ENCODE data around the gene HDDC3.

HDDC3 gene, protein sequence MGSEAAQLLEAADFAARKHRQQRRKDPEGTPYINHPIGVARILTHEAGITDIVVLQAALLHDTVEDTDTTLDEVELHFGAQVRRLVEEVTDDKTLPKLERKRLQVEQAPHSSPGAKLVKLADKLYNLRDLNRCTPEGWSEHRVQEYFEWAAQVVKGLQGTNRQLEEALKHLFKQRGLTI

DNA sequence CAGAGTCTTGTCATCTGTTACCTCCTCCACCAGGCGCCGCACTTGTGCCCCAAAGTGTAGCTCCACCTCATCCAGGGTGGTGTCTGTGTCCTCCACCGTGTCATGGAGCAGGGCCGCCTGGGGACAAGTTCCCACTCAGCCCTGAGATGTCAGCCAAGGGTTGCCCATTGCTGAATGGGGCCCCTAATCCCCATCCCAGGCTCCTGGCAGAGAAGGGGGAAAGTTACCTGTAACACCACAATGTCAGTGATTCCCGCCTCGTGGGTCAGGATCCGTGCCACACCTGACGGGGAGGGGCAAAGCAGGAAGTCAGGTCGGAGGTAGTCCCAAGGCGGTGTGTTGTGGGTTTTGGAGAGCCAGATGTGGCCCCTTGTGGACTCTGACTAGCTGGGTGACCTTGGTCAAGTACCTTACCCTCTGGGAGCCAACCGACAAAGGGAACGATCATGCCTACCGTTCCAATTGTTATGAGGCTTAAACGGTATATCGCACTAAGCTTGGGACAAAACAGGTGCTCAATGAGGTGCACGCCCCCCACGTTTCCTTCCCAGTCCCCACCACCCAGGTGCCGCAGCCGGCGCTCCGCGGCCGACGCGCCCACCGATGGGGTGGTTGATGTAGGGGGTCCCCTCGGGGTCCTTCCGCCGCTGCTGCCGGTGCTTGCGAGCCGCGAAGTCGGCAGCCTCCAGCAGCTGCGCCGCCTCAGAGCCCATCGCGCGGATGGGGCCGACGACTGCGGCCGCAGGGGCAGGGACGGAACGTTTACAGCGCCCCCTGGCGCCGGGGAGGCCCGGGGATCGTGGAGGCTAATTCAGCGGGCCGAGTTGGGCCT is at the start of gene HDDC3:
HDDC3 (minus strand) TSS at position 722 of the 832 bp plus-strand sequence; CDS start at position 713, 9 bp downstream.
- Histone ChIP-seq H3K4me1 (ENCODE audit: control insufficient read depth in 5 of 5, insufficient read depth in 5 of 5, low read length in 5 of 5) (peaks cover 11 to 75% (median 62%) of the 10 kb centered on the region in 5 donors), H3K9ac (ENCODE audit: low read length in 5 of 5) (peak within 1 kb of the TSS; percentile 21 to 97 (median 89)), H3K9me3 (ENCODE audit: control insufficient read depth in 5 of 5, low read length in 5 of 5) (no peaks in the 10 kb centered on the region), H3K4me3 (ENCODE audit: low read depth in 1 of 5, low read length in 5 of 5) (peak within 1 kb of the TSS; percentile 71 to 95 (median 84)), H3K36me3 (ENCODE audit: control insufficient read depth in 5 of 5, insufficient read depth in 5 of 5, low read length in 5 of 5) (peaks cover 0 to 2% (median 0%) of the 10 kb centered on the region in 5 donors), H3K27ac (ENCODE audit: low read depth, low read length) (peak within 1 kb of the TSS; percentile 99), H3K27me3 (ENCODE audit: control insufficient read depth in 5 of 5, insufficient read depth in 4 of 5, low read length in 5 of 5) (no peaks in the 10 kb centered on the region)

DNA sequence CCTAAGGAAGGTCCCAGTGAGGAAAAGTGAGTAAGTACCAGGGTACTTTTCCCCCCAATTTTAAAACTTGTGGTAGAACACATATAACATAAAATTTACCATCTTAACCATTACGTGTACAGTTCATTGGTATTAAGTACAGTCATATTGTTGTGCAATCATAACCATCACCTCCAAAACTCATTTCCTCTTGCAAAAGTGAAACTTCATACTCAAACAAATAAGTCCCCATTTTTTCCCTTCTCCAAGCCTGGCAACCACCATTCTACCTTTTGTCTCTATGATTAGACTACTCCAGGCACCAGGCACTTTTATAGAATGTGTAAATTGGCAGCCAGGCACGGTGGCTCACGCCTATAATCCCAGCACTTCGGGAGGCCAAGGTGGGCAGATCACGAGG is 49.8 kb upstream of the HDDC3 start:
- H3K27me3 ChIP-seq (ENCODE audit: control insufficient read depth in 5 of 5, insufficient read depth in 4 of 5, low read length in 5 of 5) = no peaks in the 10 kb centered on the region
- no peak overlapping the region for H3K27ac ChIP-seq (ENCODE audit: low read depth, low read length)
- no peaks in the 10 kb centered on the region for H3K4me1 ChIP-seq (ENCODE audit: control insufficient read depth in 5 of 5, insufficient read depth in 5 of 5, low read length in 5 of 5)
- H3K4me3 ChIP-seq (ENCODE audit: low read depth in 1 of 5, low read length in 5 of 5) = no peak overlapping the region
- no peak overlapping the region for H3K9ac ChIP-seq (ENCODE audit: low read length in 5 of 5)
- H3K9me3 ChIP-seq (ENCODE audit: control insufficient read depth in 5 of 5, low read length in 5 of 5) = no peaks in the 10 kb centered on the region
- peaks cover 0 to 13% (median 0%) of the 10 kb centered on the region in 5 donors for H3K36me3 ChIP-seq (ENCODE audit: control insufficient read depth in 5 of 5, insufficient read depth in 5 of 5, low read length in 5 of 5)

DNA sequence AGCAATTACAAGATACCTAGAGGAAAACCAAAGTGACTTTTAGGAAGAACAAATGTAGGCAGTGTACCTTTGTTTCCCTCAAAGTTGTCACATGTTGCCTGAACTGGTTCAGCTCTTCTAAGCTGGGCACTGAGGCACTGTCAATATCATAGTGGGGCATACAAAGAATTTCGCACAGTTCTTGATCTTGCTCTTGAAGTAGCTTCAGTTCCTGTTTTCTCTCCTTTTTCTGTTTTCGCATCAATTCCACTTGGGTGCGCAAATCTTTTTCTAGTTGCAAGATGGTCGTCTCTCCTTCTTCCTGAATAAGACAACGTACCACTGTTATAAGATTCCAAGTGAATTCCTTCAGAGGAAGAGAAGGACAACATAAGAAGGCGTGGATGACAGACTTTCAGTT is 49.3 kb upstream of the HDDC3 start:
- no peak overlapping the region for H3K9ac ChIP-seq (ENCODE audit: low read length in 5 of 5)
- no peaks in the 10 kb centered on the region for H3K27me3 ChIP-seq (ENCODE audit: control insufficient read depth in 5 of 5, insufficient read depth in 4 of 5, low read length in 5 of 5)
- no peak overlapping the region for H3K27ac ChIP-seq (ENCODE audit: low read depth, low read length)
- H3K36me3 ChIP-seq (ENCODE audit: control insufficient read depth in 5 of 5, insufficient read depth in 5 of 5, low read length in 5 of 5) = peaks cover 0 to 13% (median 0%) of the 10 kb centered on the region in 5 donors
- H3K4me3 ChIP-seq (ENCODE audit: low read depth in 1 of 5, low read length in 5 of 5) = no peak overlapping the region
- H3K9me3 ChIP-seq (ENCODE audit: control insufficient read depth in 5 of 5, low read length in 5 of 5) = no peaks in the 10 kb centered on the region
- H3K4me1 ChIP-seq (ENCODE audit: control insufficient read depth in 5 of 5, insufficient read depth in 5 of 5, low read length in 5 of 5) = no peaks in the 10 kb centered on the region

DNA sequence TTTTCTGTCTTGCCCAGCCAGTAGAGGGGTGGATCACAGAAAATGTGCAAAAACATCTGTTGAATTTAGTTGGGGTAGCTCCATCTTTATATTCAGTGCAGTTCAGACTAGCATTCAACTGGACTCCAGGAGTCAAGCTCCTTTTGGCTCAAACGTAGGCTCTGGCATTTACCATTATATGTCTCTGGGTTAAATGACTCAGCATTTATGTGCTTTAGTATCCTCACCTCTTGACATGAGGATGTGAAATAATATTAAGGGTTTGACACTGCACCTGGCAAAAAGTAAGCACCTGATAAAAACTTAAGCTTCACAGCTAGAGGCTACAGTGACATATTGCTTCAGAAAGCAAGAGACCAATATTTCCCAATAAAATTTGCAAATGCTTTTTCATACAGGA is 47.2 kb upstream of the HDDC3 start:
- Histone ChIP-seq H3K27me3 (ENCODE audit: control insufficient read depth in 5 of 5, insufficient read depth in 4 of 5, low read length in 5 of 5) (no peaks in the 10 kb centered on the region), H3K9me3 (ENCODE audit: control insufficient read depth in 5 of 5, low read length in 5 of 5) (no peaks in the 10 kb centered on the region), H3K4me3 (ENCODE audit: low read depth in 1 of 5, low read length in 5 of 5) (no peak overlapping the region), H3K27ac (ENCODE audit: low read depth, low read length) (no peak overlapping the region), H3K9ac (ENCODE audit: low read length in 5 of 5) (no peak overlapping the region), H3K4me1 (ENCODE audit: control insufficient read depth in 5 of 5, insufficient read depth in 5 of 5, low read length in 5 of 5) (no peaks in the 10 kb centered on the region), H3K36me3 (ENCODE audit: control insufficient read depth in 5 of 5, insufficient read depth in 5 of 5, low read length in 5 of 5) (peaks cover 0 to 16% (median 0%) of the 10 kb centered on the region in 5 donors)

DNA sequence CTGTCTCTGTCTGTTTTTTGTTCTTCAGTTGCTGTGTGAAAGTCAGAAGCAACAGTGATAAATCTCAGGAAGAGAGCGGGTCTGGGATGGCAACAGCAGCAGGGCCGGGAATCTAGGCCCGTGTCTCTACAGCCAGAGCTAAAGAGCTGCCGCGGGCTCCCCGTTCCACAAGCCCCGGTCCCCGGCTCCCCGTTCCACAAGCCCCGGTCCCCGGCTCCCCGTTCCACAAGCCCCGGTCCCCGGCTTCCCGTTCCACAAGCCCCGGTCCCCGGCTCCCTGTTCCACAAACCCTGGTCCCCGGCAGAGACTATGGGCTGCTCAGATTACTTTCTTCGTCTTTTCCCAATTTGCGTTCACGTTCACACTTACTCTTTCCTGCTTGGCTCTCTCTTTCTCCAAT is 41.9 kb upstream of the HDDC3 start:
- H3K4me3 ChIP-seq (ENCODE audit: low read depth in 1 of 5, low read length in 5 of 5) = no peak overlapping the region
- H3K27me3 ChIP-seq (ENCODE audit: control insufficient read depth in 5 of 5, insufficient read depth in 4 of 5, low read length in 5 of 5) = no peaks in the 10 kb centered on the region
- H3K27ac ChIP-seq (ENCODE audit: low read depth, low read length) = no peak overlapping the region
- no peak overlapping the region for H3K9ac ChIP-seq (ENCODE audit: low read length in 5 of 5)
- peaks cover 0 to 3% (median 0%) of the 10 kb centered on the region in 5 donors for H3K4me1 ChIP-seq (ENCODE audit: control insufficient read depth in 5 of 5, insufficient read depth in 5 of 5, low read length in 5 of 5)
- no peaks in the 10 kb centered on the region for H3K9me3 ChIP-seq (ENCODE audit: control insufficient read depth in 5 of 5, low read length in 5 of 5)
- peaks cover 0 to 16% (median 2%) of the 10 kb centered on the region in 5 donors for H3K36me3 ChIP-seq (ENCODE audit: control insufficient read depth in 5 of 5, insufficient read depth in 5 of 5, low read length in 5 of 5)

DNA sequence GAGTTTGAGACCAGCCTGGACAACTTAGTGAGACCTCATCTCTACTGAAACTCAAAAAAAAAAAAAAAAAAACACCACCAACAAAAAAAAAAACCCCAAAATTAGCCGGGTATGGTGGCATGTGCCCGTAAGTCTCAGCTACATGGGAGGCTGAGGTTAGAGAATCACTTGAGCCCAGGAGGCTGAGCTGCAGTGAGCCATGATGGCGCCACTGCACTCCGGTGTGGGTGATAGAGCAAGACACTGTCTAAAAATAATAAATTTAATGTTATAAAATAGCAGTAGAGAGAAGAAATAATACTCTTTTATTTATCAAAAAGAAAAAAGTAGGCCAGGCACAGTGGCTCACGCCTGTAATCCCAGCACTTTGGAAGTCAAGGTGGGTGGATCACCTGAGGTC is 39.8 kb upstream of the HDDC3 start:
- H3K4me3 ChIP-seq (ENCODE audit: low read depth in 1 of 5, low read length in 5 of 5) = no peak overlapping the region
- H3K9me3 ChIP-seq (ENCODE audit: control insufficient read depth in 5 of 5, low read length in 5 of 5) = no peaks in the 10 kb centered on the region
- no peaks in the 10 kb centered on the region for H3K27me3 ChIP-seq (ENCODE audit: control insufficient read depth in 5 of 5, insufficient read depth in 4 of 5, low read length in 5 of 5)
- no peak overlapping the region for H3K27ac ChIP-seq (ENCODE audit: low read depth, low read length)
- no peak overlapping the region for H3K9ac ChIP-seq (ENCODE audit: low read length in 5 of 5)
- H3K4me1 ChIP-seq (ENCODE audit: control insufficient read depth in 5 of 5, insufficient read depth in 5 of 5, low read length in 5 of 5) = peaks cover 0 to 3% (median 0%) of the 10 kb centered on the region in 5 donors
- H3K36me3 ChIP-seq (ENCODE audit: control insufficient read depth in 5 of 5, insufficient read depth in 5 of 5, low read length in 5 of 5) = peaks cover 2 to 19% (median 3%) of the 10 kb centered on the region in 5 donors

DNA sequence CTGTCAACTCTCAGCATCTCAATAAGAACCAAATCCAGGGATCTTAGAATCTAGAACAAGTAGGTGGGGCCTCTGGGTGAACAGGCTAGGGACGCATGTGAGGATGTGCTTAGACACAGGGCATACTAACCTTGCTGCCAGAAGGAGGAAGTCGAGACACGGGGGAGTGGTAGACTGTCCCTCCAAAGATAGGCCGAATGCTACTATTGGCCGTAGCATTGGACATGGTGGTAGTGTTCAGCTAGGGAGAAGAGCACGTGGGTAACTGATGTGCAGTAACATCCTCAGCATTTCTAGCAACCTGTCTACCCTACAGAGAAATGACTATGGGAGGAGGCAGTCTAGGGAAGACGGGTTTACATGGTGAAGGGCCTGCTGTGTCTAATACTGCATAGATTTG is 37.9 kb upstream of the HDDC3 start:
- Histone ChIP-seq H3K4me1 (ENCODE audit: control insufficient read depth in 5 of 5, insufficient read depth in 5 of 5, low read length in 5 of 5) (peaks cover 0 to 3% (median 0%) of the 10 kb centered on the region in 5 donors), H3K36me3 (ENCODE audit: control insufficient read depth in 5 of 5, insufficient read depth in 5 of 5, low read length in 5 of 5) (peaks cover 3 to 29% (median 12%) of the 10 kb centered on the region in 5 donors), H3K4me3 (ENCODE audit: low read depth in 1 of 5, low read length in 5 of 5) (no peak overlapping the region), H3K27me3 (ENCODE audit: control insufficient read depth in 5 of 5, insufficient read depth in 4 of 5, low read length in 5 of 5) (no peaks in the 10 kb centered on the region), H3K9me3 (ENCODE audit: control insufficient read depth in 5 of 5, low read length in 5 of 5) (no peaks in the 10 kb centered on the region), H3K27ac (ENCODE audit: low read depth, low read length) (no peak overlapping the region), H3K9ac (ENCODE audit: low read length in 5 of 5) (no peak overlapping the region)

DNA sequence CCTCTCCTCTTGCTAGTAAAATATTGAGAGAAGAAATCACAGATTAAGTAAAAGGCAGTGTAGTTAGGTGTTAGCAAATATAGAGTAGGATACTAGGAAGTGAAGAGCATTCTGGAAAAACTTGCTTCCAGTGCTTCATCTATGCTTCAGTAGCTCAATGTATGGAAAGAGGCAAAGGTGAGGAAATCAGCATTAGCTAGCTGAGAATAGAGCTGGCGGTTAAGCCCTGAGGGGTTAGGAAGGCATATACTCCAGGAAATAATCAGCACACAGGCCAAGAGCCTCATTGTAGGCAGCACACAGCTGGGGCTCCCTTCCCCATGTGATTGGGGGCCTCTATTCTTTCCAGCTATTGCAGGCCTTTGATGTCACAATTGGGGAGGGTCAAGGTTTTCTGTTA is 36.1 kb upstream of the HDDC3 start:
- H3K9ac ChIP-seq (ENCODE audit: low read length in 5 of 5) = no peak overlapping the region
- no peaks in the 10 kb centered on the region for H3K27me3 ChIP-seq (ENCODE audit: control insufficient read depth in 5 of 5, insufficient read depth in 4 of 5, low read length in 5 of 5)
- no peak overlapping the region for H3K4me3 ChIP-seq (ENCODE audit: low read depth in 1 of 5, low read length in 5 of 5)
- H3K9me3 ChIP-seq (ENCODE audit: control insufficient read depth in 5 of 5, low read length in 5 of 5) = no peaks in the 10 kb centered on the region
- no peak overlapping the region for H3K27ac ChIP-seq (ENCODE audit: low read depth, low read length)
- H3K4me1 ChIP-seq (ENCODE audit: control insufficient read depth in 5 of 5, insufficient read depth in 5 of 5, low read length in 5 of 5) = no peaks in the 10 kb centered on the region
- H3K36me3 ChIP-seq (ENCODE audit: control insufficient read depth in 5 of 5, insufficient read depth in 5 of 5, low read length in 5 of 5) = peaks cover 3 to 35% (median 14%) of the 10 kb centered on the region in 5 donors

DNA sequence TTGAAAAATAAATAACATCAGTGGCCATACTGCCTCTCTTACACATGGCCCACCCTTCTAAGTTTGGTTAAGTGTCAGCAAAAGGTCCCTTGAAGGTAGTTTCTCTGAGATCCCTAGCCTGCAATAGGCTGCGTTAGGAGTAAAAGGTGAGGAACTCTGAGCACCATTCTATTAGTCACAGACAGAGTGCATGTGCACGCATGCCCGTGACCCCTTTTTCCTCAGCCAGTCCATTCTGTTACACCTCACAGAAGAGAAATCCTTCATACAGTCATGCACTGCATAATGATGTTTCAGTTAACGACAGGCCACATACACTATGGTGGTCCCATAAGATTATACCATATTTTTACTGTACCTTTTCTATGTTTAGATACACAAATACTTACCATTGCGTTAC is 34.9 kb upstream of the HDDC3 start:
- Histone ChIP-seq H3K36me3 (ENCODE audit: control insufficient read depth in 5 of 5, insufficient read depth in 5 of 5, low read length in 5 of 5) (peaks cover 3 to 42% (median 19%) of the 10 kb centered on the region in 5 donors), H3K27me3 (ENCODE audit: control insufficient read depth in 5 of 5, insufficient read depth in 4 of 5, low read length in 5 of 5) (no peaks in the 10 kb centered on the region), H3K9ac (ENCODE audit: low read length in 5 of 5) (no peak overlapping the region), H3K4me3 (ENCODE audit: low read depth in 1 of 5, low read length in 5 of 5) (no peak overlapping the region), H3K4me1 (ENCODE audit: control insufficient read depth in 5 of 5, insufficient read depth in 5 of 5, low read length in 5 of 5) (no peaks in the 10 kb centered on the region), H3K9me3 (ENCODE audit: control insufficient read depth in 5 of 5, low read length in 5 of 5) (no peaks in the 10 kb centered on the region), H3K27ac (ENCODE audit: low read depth, low read length) (no peak overlapping the region)

DNA sequence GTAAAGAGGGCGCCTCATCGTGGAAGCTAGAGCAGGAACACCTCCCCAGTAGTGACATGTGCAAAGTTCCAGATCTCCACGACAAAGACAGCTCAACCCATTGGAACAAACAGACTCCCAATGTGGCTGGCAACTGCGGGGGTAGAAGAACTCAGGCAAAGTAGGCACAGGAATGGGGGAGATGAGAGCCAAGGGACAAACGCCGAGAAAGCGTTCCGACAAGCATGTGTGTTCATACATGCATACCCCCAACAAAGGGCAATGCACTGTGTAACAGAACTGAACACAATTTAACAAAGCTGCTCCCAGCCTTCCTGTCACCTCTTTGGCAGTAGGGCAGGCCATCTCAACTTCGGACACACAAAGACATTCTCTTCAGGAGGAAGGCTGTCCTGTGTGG is 33.9 kb upstream of the HDDC3 start:
- Histone ChIP-seq H3K27me3 (ENCODE audit: control insufficient read depth in 5 of 5, insufficient read depth in 4 of 5, low read length in 5 of 5) (no peaks in the 10 kb centered on the region), H3K36me3 (ENCODE audit: control insufficient read depth in 5 of 5, insufficient read depth in 5 of 5, low read length in 5 of 5) (peaks cover 3 to 52% (median 28%) of the 10 kb centered on the region in 5 donors), H3K4me3 (ENCODE audit: low read depth in 1 of 5, low read length in 5 of 5) (no peak overlapping the region), H3K9me3 (ENCODE audit: control insufficient read depth in 5 of 5, low read length in 5 of 5) (no peaks in the 10 kb centered on the region), H3K9ac (ENCODE audit: low read length in 5 of 5) (no peak overlapping the region), H3K27ac (ENCODE audit: low read depth, low read length) (no peak overlapping the region), H3K4me1 (ENCODE audit: control insufficient read depth in 5 of 5, insufficient read depth in 5 of 5, low read length in 5 of 5) (no peaks in the 10 kb centered on the region)

Measured in subcutaneous abdominal adipose tissue (tissue), 5 donors.